ENCODE data around the gene PLD5. TPM values are rescaled to one million over a fixed set of nuclear protein-coding genes. Genes with fewer than 3 reads are reported as not detected.
A peak's percentile ranks its signal among the peaks of the same experiment; 100 is the strongest.
"Not testable (repeated sequence)": the region's sequence is repeated elsewhere in the genome, so short reads cannot be mapped to it uniquely, and the experiment has no call there.

PLD5 gene
- polyA plus RNA-seq, 3 donors = 0.29 to 1.0 (median 0.56) TPM

DNA sequence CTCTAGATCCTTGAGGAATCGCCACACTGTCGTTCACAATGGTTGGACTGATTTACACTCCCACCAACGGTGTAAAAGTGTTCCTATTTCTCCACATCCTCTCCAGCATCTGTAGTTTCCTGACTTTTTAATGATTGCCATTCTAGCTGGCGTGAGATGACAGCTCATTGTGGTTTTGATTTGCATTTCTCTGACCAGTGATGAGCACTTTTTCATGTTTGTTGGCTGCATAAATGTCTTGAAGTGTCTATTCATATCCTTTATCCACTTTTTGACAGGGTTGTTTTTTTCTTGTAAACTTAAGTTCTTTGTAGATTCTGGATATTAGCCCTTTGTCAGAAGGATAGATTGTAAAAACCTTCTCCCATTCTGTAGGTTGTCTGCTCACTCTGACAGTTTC is 465.9 kb downstream of the PLD5 start:
- not testable (repeated sequence) for DNase-seq

- DNase-seq = not testable (repeated sequence)
Measured at GRCh38 chr1:242058181-242058580, 466.3 kb downstream of the PLD5 start.

- DNase-seq = no peak
Measured at GRCh38 chr1:242057745-242058115, 466.8 kb downstream of the PLD5 start.

DNA sequence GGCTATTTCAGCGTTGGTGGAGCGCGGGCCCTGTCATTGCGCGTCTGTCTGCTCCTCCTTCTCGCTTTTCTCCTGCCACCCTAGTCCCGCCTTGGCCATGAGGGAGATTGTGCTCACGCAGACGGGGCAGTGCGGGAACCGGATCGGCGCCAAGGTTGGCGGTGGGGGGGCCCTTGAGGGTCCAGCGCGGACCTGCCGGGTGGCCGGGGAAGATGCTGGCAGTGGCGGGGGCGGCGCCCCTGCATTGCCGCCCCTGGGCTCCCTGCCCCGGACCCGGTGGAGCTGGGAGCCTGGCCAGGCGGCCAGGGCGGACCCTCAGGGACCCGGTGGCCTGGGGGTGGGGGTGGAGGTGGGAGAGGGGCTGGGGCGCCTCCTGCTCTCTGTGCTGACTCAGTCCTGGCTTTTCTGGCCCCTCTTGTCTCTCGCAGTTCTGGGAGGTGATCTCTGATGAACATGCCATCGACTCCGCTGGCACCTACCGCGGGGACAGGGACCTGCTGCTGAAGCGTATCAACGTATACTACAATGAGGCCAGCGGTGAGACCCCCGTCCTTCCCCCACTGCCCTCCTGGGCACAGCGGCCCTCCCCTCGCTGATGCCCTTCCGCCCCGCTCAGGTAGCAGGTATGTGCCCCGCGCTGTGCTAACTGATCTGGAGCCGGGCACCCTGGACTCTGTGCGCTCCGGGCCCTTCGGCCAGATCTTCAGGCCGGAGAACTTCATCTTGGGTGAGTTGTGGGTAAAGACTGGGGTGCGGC is 467.3 kb downstream of the PLD5 start:
- DNase-seq = no peak

- no peak for DNase-seq
Measured at GRCh38 chr1:242055749-242056320, 468.7 kb downstream of the PLD5 start.

- DNase-seq = no peak
Measured at GRCh38 chr1:242043165-242043564, 481.3 kb downstream of the PLD5 start.

DNA sequence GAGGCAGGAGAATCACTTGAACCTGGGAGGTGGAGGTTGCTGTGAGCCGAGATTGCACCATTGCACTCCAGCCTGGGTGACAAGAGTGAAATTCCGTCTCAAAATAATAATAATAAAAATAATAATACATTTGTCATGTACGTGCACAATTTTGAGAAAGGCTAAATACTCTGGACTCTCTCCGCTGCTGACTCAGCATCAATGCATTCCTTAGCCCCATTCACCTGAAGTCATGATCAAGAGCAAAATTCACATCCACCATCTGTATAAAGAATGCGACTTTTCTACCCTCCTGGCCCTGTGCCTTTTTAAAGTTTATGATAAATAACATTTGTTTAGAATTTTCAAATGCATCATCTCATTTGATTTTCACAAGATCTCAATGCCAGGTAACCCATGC is 490.1 kb downstream of the PLD5 start:
- no peak for DNase-seq

GRCh38 chr1:242033447-242033846 is 491.1 kb downstream of the PLD5 start:
- peak; percentile 37 for DNase-seq

All from renal pelvis (tissue), 4 donors.